ACHN (cell line): ENCODE measurements around the gene ZNF473.

Source experiments
- DNase-seq: peaks from one replicate; pipeline ENCODE4 v3.0.0-alpha.2; 2015
- in situ Hi-C: cut with HindIII; loops from 2 replicates; pipeline ENCODE4 v1.10.0; 2017; ENCODE audit warnings: low sequenced_read_pairs, low pct_ligation_motif_present, low pct_unique_long_range_greater_than_20kb

The ZNF473 gene

GRCh38 chr19:50001775-50002174, 24.0 kb upstream of the ZNF473 start:
- in situ Hi-C loops, result no loop called here
- no peak for DNase-seq

- in situ Hi-C loops, result no loop called here
- DNase-seq, result no peak
These were observed 23.3 kb upstream of the ZNF473 start for GRCh38 chr19:50002386-50002960.

- in situ Hi-C loops, result no loop called here
- DNase-seq, result no peak
These were observed 22.5 kb upstream of the ZNF473 start for GRCh38 chr19:50003254-50003788.

GRCh38 chr19:50003810-50004419, 21.9 kb upstream of the ZNF473 start:
- in situ Hi-C loops, result no loop called here
- DNase-seq, result peak; percentile 94

- in situ Hi-C loops, result no loop called here
- no peak for DNase-seq
These were observed 20.4 kb upstream of the ZNF473 start for GRCh38 chr19:50005428-50005827.

GRCh38 chr19:50007170-50007569, 18.6 kb upstream of the ZNF473 start:
- in situ Hi-C loops, result no loop called here
- DNase-seq, result no peak

GRCh38 chr19:50007947-50008346, 17.9 kb upstream of the ZNF473 start:
- DNase-seq, result no peak
- in situ Hi-C loops, result no loop called here

- no peak for DNase-seq
- in situ Hi-C loops, result no loop called here
These were observed 17.3 kb upstream of the ZNF473 start for GRCh38 chr19:50008532-50008931.

GRCh38 chr19:50016225-50016807, 9.5 kb upstream of the ZNF473 start:
- DNase-seq, result no peak
- in situ Hi-C loops, result no loop called here

- in situ Hi-C loops, result no loop called here
- DNase-seq, result peak; percentile 81
These were observed 5.3 kb upstream of the ZNF473 start for GRCh38 chr19:50020481-50020880.

- DNase-seq, result no peak
- in situ Hi-C loops, result no loop called here
These were observed 3.0 kb upstream of the ZNF473 start for GRCh38 chr19:50022823-50023222.

GRCh38 chr19:50024719-50025021, 1.1 kb upstream of the ZNF473 start:
- no peak for DNase-seq
- in situ Hi-C loops, result no loop called here

- in situ Hi-C loops, result no loop called here
- DNase-seq, result peak; percentile 99
These were observed 597 bp upstream of the ZNF473 start, which contains the start of gene VRK3 for GRCh38 chr19:50025022-50025793. Gene VRK3 (minus strand): TSS chr19:50025372. CDS start chr19:50016162, 9,210 bp downstream.

GRCh38 chr19:50026550-50026906, 723 bp downstream of the ZNF473 start:
- in situ Hi-C loops, result no loop called here
- DNase-seq, result no peak

GRCh38 chr19:50030225-50030624, 4.4 kb downstream of the ZNF473 start:
- in situ Hi-C loops, result no loop called here
- no peak for DNase-seq

- in situ Hi-C loops, result no loop called here
- DNase-seq, result no peak
These were observed 5.1 kb downstream of the ZNF473 start for GRCh38 chr19:50030937-50031336.

GRCh38 chr19:50036908-50037307, 11.1 kb downstream of the ZNF473 start:
- in situ Hi-C loops, result no loop called here
- no peak for DNase-seq

GRCh38 chr19:50039968-50040367, 14.2 kb downstream of the ZNF473 start:
- in situ Hi-C loops, result no loop called here
- no peak for DNase-seq

GRCh38 chr19:50040967-50041366, 15.2 kb downstream of the ZNF473 start:
- no peak for DNase-seq
- in situ Hi-C loops, result no loop called here
